Stimulated activated naive B cell treated with anti-CD40 and anti-IgM and Interleukin-4, amounts not matched to agents 10 μg/mL and 1 μg/mL and 100 μg/mL, for 72 hours (primary cell): ENCODE results near the gene EXOSC2.

Experiments used
- ATAC-seq, 2 donors: fragments of 150-1000 bp; cut with Tn5 transposase; replicated peaks; 2 replicates each; pipeline ENCODE4 v1.10.0; 2021; ENCODE audit warnings: moderate library complexity in 1 of 2
- DNase-seq: peaks from one replicate; pipeline ENCODE4 v3.0.0; 2021
- H3K27ac Mint-ChIP-seq: one replicate; pipeline ENCODE4 v1.8.0; 2022; ENCODE audit warnings: mild to moderate bottlenecking, mixed read lengths
- H3K27me3 Mint-ChIP-seq, 2 donors: one replicate each; pipeline ENCODE4 v1.8.0; 2022; ENCODE audit warnings: mixed read lengths in 2 of 2
- H3K36me3 Mint-ChIP-seq, 2 donors: one replicate each; pipeline ENCODE4 v1.8.0; 2022; ENCODE audit warnings: mixed read lengths in 2 of 2, mild to moderate bottlenecking in 1 of 2
- H3K4me1 Mint-ChIP-seq, 2 donors: one replicate each; pipeline ENCODE4 v1.8.0; 2022; ENCODE audit warnings: mixed read lengths in 2 of 2, mild to moderate bottlenecking in 1 of 2
- H3K4me3 Mint-ChIP-seq, 2 donors: one replicate each; pipeline ENCODE4 v1.8.0; 2022; ENCODE audit warnings: mild to moderate bottlenecking in 2 of 2, mixed read lengths in 2 of 2, moderate library complexity in 1 of 2
- H3K9me3 Mint-ChIP-seq, 2 donors: one replicate each; pipeline ENCODE4 v1.8.0; 2022; ENCODE audit warnings: mixed read lengths in 2 of 2, mild to moderate bottlenecking in 1 of 2

The EXOSC2 gene

GRCh38 chr9:130696139-130696650 is 2.6 kb downstream of the EXOSC2 start:
- Mint-ChIP-seq H3K9me3 (peaks cover 0 to 2% of the 10 kb centered on the region in 2 donors), H3K27ac (no peak overlapping the region), H3K27me3 (no peaks in the 10 kb centered on the region), H3K36me3 (peaks cover 34 to 40% of the 10 kb centered on the region in 2 donors), H3K4me3 (no peak overlapping the region), H3K4me1 (peaks cover 30 to 56% of the 10 kb centered on the region in 2 donors)
- ATAC-seq (no peak), DNase-seq (no peak)

GRCh38 chr9:130696996-130697395 is 3.4 kb downstream of the EXOSC2 start:
- H3K4me1 Mint-ChIP-seq, result peaks cover 30 to 56% of the 10 kb centered on the region in 2 donors
- no peak for DNase-seq
- no peak overlapping the region for H3K27ac Mint-ChIP-seq
- peaks cover 0 to 2% of the 10 kb centered on the region in 2 donors for H3K9me3 Mint-ChIP-seq
- no peak overlapping the region for H3K4me3 Mint-ChIP-seq
- H3K27me3 Mint-ChIP-seq, result no peaks in the 10 kb centered on the region
- peaks cover 39 to 46% of the 10 kb centered on the region in 2 donors for H3K36me3 Mint-ChIP-seq
- ATAC-seq, result no peak

- no peaks in the 10 kb centered on the region for H3K27me3 Mint-ChIP-seq
- H3K36me3 Mint-ChIP-seq, result peaks cover 49 to 61% of the 10 kb centered on the region in 2 donors
- ATAC-seq, result no peak
- H3K4me1 Mint-ChIP-seq, result peaks cover 33 to 50% of the 10 kb centered on the region in 2 donors
- H3K9me3 Mint-ChIP-seq, result no peaks in the 10 kb centered on the region
- DNase-seq, result no peak
- no peak overlapping the region for H3K27ac Mint-ChIP-seq
- H3K4me3 Mint-ChIP-seq, result no peak overlapping the region
Measured at GRCh38 chr9:130698514-130698913, 4.9 kb downstream of the EXOSC2 start.

- peaks cover 52 to 66% of the 10 kb centered on the region in 2 donors for H3K36me3 Mint-ChIP-seq
- H3K4me1 Mint-ChIP-seq, result peaks cover 33 to 50% of the 10 kb centered on the region in 2 donors
- no peaks in the 10 kb centered on the region for H3K27me3 Mint-ChIP-seq
- H3K9me3 Mint-ChIP-seq, result no peaks in the 10 kb centered on the region
- DNase-seq (no peak), ATAC-seq (peak; percentile 74 to 83)
- no peak overlapping the region for H3K4me3 Mint-ChIP-seq
- H3K27ac Mint-ChIP-seq, result no peak overlapping the region
Measured at GRCh38 chr9:130699047-130699446, 5.5 kb downstream of the EXOSC2 start.

- H3K27me3 Mint-ChIP-seq, result no peaks in the 10 kb centered on the region
Measured at GRCh38 chr9:130701059-130702022, 7.8 kb downstream of the EXOSC2 start.

GRCh38 chr9:130703501-130703900 is 9.9 kb downstream of the EXOSC2 start:
- no peak for DNase-seq

More at GRCh38 chr9:130701059-130702022, 7.8 kb downstream of the EXOSC2 start:
- peaks cover 45 to 63% of the 10 kb centered on the region in 2 donors for H3K36me3 Mint-ChIP-seq
- H3K9me3 Mint-ChIP-seq, result no peaks in the 10 kb centered on the region
- H3K27ac Mint-ChIP-seq, result no peak overlapping the region
- peak; percentile 87 to 90 for ATAC-seq
- H3K4me3 Mint-ChIP-seq, result no peak overlapping the region
- DNase-seq, result no peak
- peaks cover 20 to 36% of the 10 kb centered on the region in 2 donors for H3K4me1 Mint-ChIP-seq

GRCh38 chr9:130707225-130707976 is 13.8 kb downstream of the EXOSC2 start:
- Mint-ChIP-seq H3K27ac (peak overlapping the region; percentile 26), H3K4me3 (no peak overlapping the region), H3K4me1 (peaks cover 6 to 14% of the 10 kb centered on the region in 2 donors), H3K36me3 (peaks cover 18 to 26% of the 10 kb centered on the region in 2 donors), H3K27me3 (no peaks in the 10 kb centered on the region), H3K9me3 (no peaks in the 10 kb centered on the region)
- DNase-seq (peak; percentile 25), ATAC-seq (peak; percentile 46 to 62)

More at GRCh38 chr9:130703501-130703900, 9.9 kb downstream of the EXOSC2 start:
- Mint-ChIP-seq H3K36me3 (peaks cover 34 to 50% of the 10 kb centered on the region in 2 donors), H3K27ac (no peak overlapping the region), H3K27me3 (no peaks in the 10 kb centered on the region), H3K4me1 (peaks cover 12 to 19% of the 10 kb centered on the region in 2 donors), H3K9me3 (no peaks in the 10 kb centered on the region), H3K4me3 (no peak overlapping the region)
- no peak for ATAC-seq

GRCh38 chr9:130710822-130711352 is 17.3 kb downstream of the EXOSC2 start:
- Mint-ChIP-seq H3K27me3 (no peaks in the 10 kb centered on the region), H3K4me3 (no peak overlapping the region), H3K4me1 (peaks cover 16 to 37% of the 10 kb centered on the region in 2 donors), H3K27ac (peak overlapping the region; percentile 25), H3K9me3 (no peaks in the 10 kb centered on the region), H3K36me3 (peaks cover 0 to 3% of the 10 kb centered on the region in 2 donors)
- no peak for ATAC-seq
- no peak for DNase-seq

GRCh38 chr9:130711469-130711868 is 17.9 kb downstream of the EXOSC2 start:
- peaks cover 16 to 37% of the 10 kb centered on the region in 2 donors for H3K4me1 Mint-ChIP-seq
- H3K36me3 Mint-ChIP-seq, result no peaks in the 10 kb centered on the region
- H3K9me3 Mint-ChIP-seq, result no peaks in the 10 kb centered on the region
- H3K27me3 Mint-ChIP-seq, result no peaks in the 10 kb centered on the region
- DNase-seq (no peak), ATAC-seq (no peak)
- peak overlapping the region; percentile 25 for H3K27ac Mint-ChIP-seq
- H3K4me3 Mint-ChIP-seq, result no peak overlapping the region

GRCh38 chr9:130712564-130713285 is 19.1 kb downstream of the EXOSC2 start:
- H3K27me3 Mint-ChIP-seq, result no peaks in the 10 kb centered on the region
- no peaks in the 10 kb centered on the region for H3K36me3 Mint-ChIP-seq
- peak overlapping the region; percentile 97 for H3K27ac Mint-ChIP-seq
- H3K9me3 Mint-ChIP-seq, result no peaks in the 10 kb centered on the region
- peaks cover 14 to 35% of the 10 kb centered on the region in 2 donors for H3K4me1 Mint-ChIP-seq
- ATAC-seq, result peak; percentile 97
- H3K4me3 Mint-ChIP-seq, result peak overlapping the region; percentile 93 to 94
- DNase-seq, result peak; percentile 96

- Mint-ChIP-seq H3K4me1 (peaks cover 14 to 40% of the 10 kb centered on the region in 2 donors), H3K4me3 (peak overlapping the region; percentile 93 to 94), H3K27ac (peak overlapping the region; percentile 97), H3K36me3 (no peaks in the 10 kb centered on the region), H3K9me3 (no peaks in the 10 kb centered on the region), H3K27me3 (no peaks in the 10 kb centered on the region)
- ATAC-seq (peak; percentile 2 to 3), DNase-seq (peak; percentile 11)
Measured at GRCh38 chr9:130713286-130713960, 19.8 kb downstream of the EXOSC2 start.

- Mint-ChIP-seq H3K27ac (no peak overlapping the region), H3K27me3 (no peaks in the 10 kb centered on the region), H3K9me3 (no peaks in the 10 kb centered on the region), H3K4me1 (peaks cover 16 to 40% of the 10 kb centered on the region in 2 donors), H3K4me3 (peak overlapping the region; percentile 93 to 94), H3K36me3 (no peaks in the 10 kb centered on the region)
- ATAC-seq (no peak), DNase-seq (no peak)
Measured at GRCh38 chr9:130714586-130715110, 21.1 kb downstream of the EXOSC2 start.

GRCh38 chr9:130715270-130715669 is 21.7 kb downstream of the EXOSC2 start:
- H3K9me3 Mint-ChIP-seq, result no peaks in the 10 kb centered on the region
- H3K27me3 Mint-ChIP-seq, result no peaks in the 10 kb centered on the region
- no peak for DNase-seq
- H3K4me1 Mint-ChIP-seq, result peaks cover 20 to 40% of the 10 kb centered on the region in 2 donors
- no peak for ATAC-seq
- H3K36me3 Mint-ChIP-seq, result no peaks in the 10 kb centered on the region
- peak overlapping the region; percentile 93 to 94 for H3K4me3 Mint-ChIP-seq
- H3K27ac Mint-ChIP-seq, result no peak overlapping the region
